IMR-90 (cell line): ENCODE data around the gene MYO1D. TPM values are rescaled to one million over a fixed set of nuclear protein-coding genes. Genes with fewer than 3 reads are reported as not detected.

Experiments used
- ATAC-seq: fragments of 200-7000 bp; cut with Tn5 transposase; 2 replicates; pipeline ENCODE4 v1.9.1; 2020; ENCODE audit warnings: low read depth, mild to moderate bottlenecking, moderate library complexity
- BruUV-seq: library from RNA; stranded (reverse); fragments of 400-500 nt; replicated peaks from 2 replicates; lab custom pipeline; 2021; lab: Mats Ljungman, UMichigan
- CTCF ChIA-PET: fragments of 300-600 bp; formaldehyde crosslinking; extraction: SDS; loops from one replicate; lab custom pipeline; 2021; ENCODE audit warnings: antibody characterized with exemption; lab: Yijun Ruan, JAX
- POLR2A ChIA-PET: fragments of 300-600 bp; sonication (Branson Sonifier 250); formaldehyde crosslinking; loops from one replicate; lab custom pipeline; 2022; ENCODE audit warnings: antibody characterized with exemption; ENCODE audit not compliant: unreplicated experiment; lab: Charles Lee
- DNase-seq: peaks from one replicate; pipeline ENCODE4 v3.0.0; 2013
- H2AFZ ChIP-seq: replicated peaks from 2 replicates; pipeline ENCODE3; 2013; ENCODE audit warnings: low read length, mild to moderate bottlenecking; ENCODE audit not compliant: poor library complexity
- H2AK5ac ChIP-seq: 2 replicates; pipeline ENCODE4 v1.6.1; 2013; ENCODE audit warnings: low read depth, low read length, inconsistent platforms
- H2AK9ac ChIP-seq: replicated peaks from 2 replicates; pipeline ENCODE3; 2013; ENCODE audit warnings: mild to moderate bottlenecking, low read depth, low read length, moderate library complexity; ENCODE audit not compliant: poor library complexity
- H2BK120ac ChIP-seq: 2 replicates; pipeline ENCODE4 v1.6.1; 2013; ENCODE audit warnings: low read depth, low read length, inconsistent platforms
- H2BK15ac ChIP-seq: 3 replicates; pipeline ENCODE4 v1.6.1; 2013; ENCODE audit warnings: low read depth, low read length, inconsistent platforms
- H2BK20ac ChIP-seq: 2 replicates; pipeline ENCODE4 v1.6.1; 2013; ENCODE audit warnings: low read depth, mild to moderate bottlenecking, inconsistent platforms, low read length, moderate library complexity
- H2BK5ac ChIP-seq: 2 replicates; pipeline ENCODE4 v1.6.1; 2013; ENCODE audit warnings: mild to moderate bottlenecking, low read depth, low read length, inconsistent platforms; ENCODE audit not compliant: poor library complexity, severe bottlenecking
- H3K14ac ChIP-seq: replicated peaks from 2 replicates; pipeline ENCODE4 v1.6.1; 2013; ENCODE audit warnings: low read depth, low read length, inconsistent platforms
- H3K18ac ChIP-seq: 2 replicates; pipeline ENCODE4 v1.6.1; 2013; ENCODE audit warnings: low read depth, low read length, control low read depth
- H3K23ac ChIP-seq: 2 replicates; pipeline ENCODE4 v1.6.1; 2013; ENCODE audit warnings: low read depth, low read length, inconsistent platforms
- H3K27ac ChIP-seq: 2 replicates; pipeline ENCODE4 v1.5.1; 2013; ENCODE audit warnings: mild to moderate bottlenecking, control low read depth, low read length; ENCODE audit not compliant: insufficient read depth
- H3K27me3 ChIP-seq: 2 replicates; pipeline ENCODE4 v1.6.1; 2013; ENCODE audit warnings: low read length; ENCODE audit not compliant: control insufficient read depth, insufficient read depth
- H3K36me3 ChIP-seq: 2 replicates; pipeline ENCODE4 v1.6.1; 2013; ENCODE audit warnings: low read length, mixed read lengths; ENCODE audit not compliant: control insufficient read depth, insufficient read depth
- H3K4ac ChIP-seq: 2 replicates; pipeline ENCODE4 v1.6.1; 2013; ENCODE audit warnings: low read depth, low read length, inconsistent platforms
- H3K4me1 ChIP-seq: 2 replicates; pipeline ENCODE4 v1.6.1; 2013; ENCODE audit warnings: low read length, mixed read lengths; ENCODE audit not compliant: control insufficient read depth, insufficient read depth
- H3K4me2 ChIP-seq: 2 replicates; pipeline ENCODE4 v1.6.1; 2013; ENCODE audit warnings: low read depth, mild to moderate bottlenecking, control low read depth, low read length, moderate library complexity
- H3K4me3 ChIP-seq: 2 replicates; pipeline ENCODE4 v1.5.1; 2013; ENCODE audit warnings: low read depth, mild to moderate bottlenecking, control low read depth, low read length, moderate library complexity; ENCODE audit not compliant: insufficient read depth
- H3K56ac ChIP-seq: 2 replicates; pipeline ENCODE4 v1.6.1; 2013; ENCODE audit warnings: low read length, inconsistent platforms; ENCODE audit not compliant: insufficient read depth; ENCODE audit errors: extremely low read depth
- H3K79me1 ChIP-seq, 2 experiments: 2 replicates each; pipeline ENCODE4 v1.6.1; 2013; ENCODE audit warnings: low read length in 2 of 2, inconsistent platforms in 1 of 2, low read depth in 1 of 2
- H3K9ac ChIP-seq: 2 replicates; pipeline ENCODE4 v1.6.1; 2013; ENCODE audit warnings: low read depth, low read length, control low read depth
- H3K9me1 ChIP-seq: 2 replicates; pipeline ENCODE4 v1.6.1; 2013; ENCODE audit warnings: low read length, inconsistent platforms; ENCODE audit not compliant: insufficient read depth
- H3K9me3 ChIP-seq: 2 replicates; pipeline ENCODE4 v1.6.1; 2013; ENCODE audit warnings: low read length; ENCODE audit not compliant: control insufficient read depth, insufficient read depth
- H4K20me1 ChIP-seq: 2 replicates; pipeline ENCODE4 v1.6.1; 2013; ENCODE audit warnings: low read length, inconsistent platforms; ENCODE audit not compliant: insufficient read depth
- H4K5ac ChIP-seq: 2 replicates; pipeline ENCODE4 v1.6.1; 2013; ENCODE audit warnings: mild to moderate bottlenecking, low read depth, low read length, control low read depth
- H4K8ac ChIP-seq, 2 experiments: 2 replicates each; pipeline ENCODE4 v1.6.1; 2013; ENCODE audit warnings: low read depth in 2 of 2, low read length in 2 of 2, control low read depth in 1 of 2, inconsistent platforms in 1 of 2
- H4K91ac ChIP-seq: 2 replicates; pipeline ENCODE4 v1.6.1; 2013; ENCODE audit warnings: low read depth, low read length, inconsistent platforms; ENCODE audit not compliant: insufficient read depth
- CTCF ChIP-seq: conservative IDR thresholded peaks from 2 replicates; pipeline ENCODE4 v1.5.1; 2012; ENCODE audit warnings: mild to moderate bottlenecking, low read depth, low read length, improper control_type of control experiment
- MXI1 ChIP-seq: IDR thresholded peaks from 2 replicates; pipeline ENCODE4 v1.6.1; 2012; ENCODE audit warnings: low read depth, mild to moderate bottlenecking, low read length, moderate library complexity, borderline replicate concordance
- POLR2A ChIP-seq: IDR thresholded peaks from 2 replicates; pipeline ENCODE4 v1.6.1; 2012; ENCODE audit warnings: mild to moderate bottlenecking, low read depth, low read length
- SMC3 ChIP-seq: fragments of 150-350 bp; IDR thresholded peaks from 2 replicates; pipeline ENCODE4 v1.6.1; 2016; ENCODE audit warnings: low read depth, mild to moderate bottlenecking, antibody characterized with exemption, low read length, moderate library complexity
- WGBS, 2 experiments: methylation state at CpG; one replicate each; pipeline versions ENCODE4 v1.1.5 to v1.1.7; 2013; ENCODE audit warnings: missing lambda C conversion rate in 2 of 2; ENCODE audit not compliant: insufficient read length in 1 of 2; ENCODE audit errors: extremely low coverage in 2 of 2; 5-methylcytosine and 5-hydroxymethylcytosine counted together
- dilution Hi-C: fragments of 300-500 bp; cut with HindIII; formaldehyde crosslinking; loops from one replicate; pipeline ENCODE4 v1.14.3; 2018; ENCODE audit warnings: low sequenced_read_pairs; ENCODE audit not compliant: unreplicated experiment
- in situ Hi-C: fragments of 300-500 bp; cut with MboI; formaldehyde crosslinking; loops from 3 replicates; pipeline ENCODE4 v1.14.3; 2019; ENCODE audit warnings: low sequenced_read_pairs, inconsistent platforms, mixed read lengths
- intact Hi-C: fragments of 100-400 bp; cut with micrococcal nuclease; formaldehyde crosslinking; loops from 2 replicates; pipeline ENCODE4 v1.10.0; 2022
- polyA plus RNA-seq, 3 experiments: library from polyadenylated mRNA; depleted of rRNA; stranded (reverse); fragments of >200 nt; gene quantifications; 2 replicates each; pipeline ENCODE4 v1.2.3, GENCODE V29; 2012; ENCODE audit warnings: low replicate concordance in 1 of 3
- total RNA-seq: library from RNA; depleted of rRNA; stranded (reverse); fragments of >200 nt; gene quantifications from 2 replicates; pipeline ENCODE4 v1.2.3, GENCODE V29; 2012

MYO1D gene
- total and polyA plus RNA-seq, 2 of the 4 experiments (the other 2 are of a cell fraction), result 0.63 to 0.90 TPM

- POLR2A ChIA-PET, result no interaction called here
- no peaks in the 10 kb centered on the region for H3K9me1 ChIP-seq
- H3K4me1 ChIP-seq, result no peaks in the 10 kb centered on the region
- H3K79me1 ChIP-seq, result no peaks in the 10 kb centered on the region
- H3K14ac ChIP-seq, result no peak overlapping the region
- in situ Hi-C loops (no loop called here), dilution Hi-C loops (no loop called here), intact Hi-C loops (no loop called here)
- no TSS peak for BruUV-seq
- H4K20me1 ChIP-seq, result no peaks in the 10 kb centered on the region
- H3K9ac ChIP-seq, result no peak overlapping the region
- TF ChIP-seq SMC3 (no peak), POLR2A (no peak), MXI1 (no peak), CTCF (no peak)
- H3K9me3 ChIP-seq, result no peaks in the 10 kb centered on the region
- H3K18ac ChIP-seq, result no peak overlapping the region
- ATAC-seq, result no peak
- H2BK5ac ChIP-seq, result no peak overlapping the region
- H4K8ac ChIP-seq, result no peak overlapping the region
- H3K27me3 ChIP-seq, result peaks cover 3% of the 10 kb centered on the region; the same call in 1 of the 2 replicates
- H3K36me3 ChIP-seq, result no peaks in the 10 kb centered on the region
- no peak overlapping the region for H2AFZ ChIP-seq
- H4K5ac ChIP-seq, result no peak overlapping the region
- H4K91ac ChIP-seq, result no peak overlapping the region
- no peak overlapping the region for H3K4ac ChIP-seq
- H3K27ac ChIP-seq, result no peak overlapping the region
- WGBS, 2 experiments, result no CpG with 5 or more reads among the region's 1 CpG
- no peak overlapping the region for H2BK20ac ChIP-seq
- no peak for DNase-seq
- no peak overlapping the region for H2AK9ac ChIP-seq
- H3K4me3 ChIP-seq, result no peak overlapping the region
- H2BK120ac ChIP-seq, result no peak overlapping the region
- no peak overlapping the region for H3K56ac ChIP-seq
- H3K23ac ChIP-seq, result no peak overlapping the region
- no peak overlapping the region for H2AK5ac ChIP-seq
- no peak overlapping the region for H3K4me2 ChIP-seq
- CTCF ChIA-PET, result no interaction called here
- H2BK15ac ChIP-seq, result no peak overlapping the region
These were observed 6.0 kb downstream of the MYO1D start for GRCh38 chr17:32870969-32871368.
